GM12874 (cell line): Measurements from ENCODE around the gene LRP1B.

Source experiments
- CTCF ChIP-seq: IDR thresholded peaks from 2 replicates; pipeline ENCODE4 v1.5.1; 2011; ENCODE audit warnings: low read depth, mild to moderate bottlenecking, control low read depth, low read length, moderate library complexity; ENCODE audit not compliant: insufficient read depth

LRP1B gene

GRCh38 chr2:141029428-141030078 is 1101.3 kb downstream of the LRP1B start:
- no peak for TF ChIP-seq CTCF

GRCh38 chr2:141027221-141027620 is 1103.6 kb downstream of the LRP1B start:
- no peak for TF ChIP-seq CTCF

- no peak for TF ChIP-seq CTCF
These were observed 1109.2 kb downstream of the LRP1B start for GRCh38 chr2:141021611-141022010.

GRCh38 chr2:141021109-141021508 is 1109.7 kb downstream of the LRP1B start:
- TF ChIP-seq CTCF = no peak

GRCh38 chr2:141020346-141020745 is 1110.5 kb downstream of the LRP1B start:
- TF ChIP-seq CTCF = no peak

- TF ChIP-seq CTCF = no peak
These were observed 1115.3 kb downstream of the LRP1B start for GRCh38 chr2:141015341-141016047.

GRCh38 chr2:141003967-141004657 is 1126.7 kb downstream of the LRP1B start:
- TF ChIP-seq CTCF = no peak
